H1 (cell line): ENCODE results near the gene SDSL. TPM values are rescaled to one million over a fixed set of nuclear protein-coding genes. Genes with fewer than 3 reads are reported as not detected.

Experiments used
- ASH2L ChIP-seq: fragments of 200-600, 300-600 bp; sonication (generic); IDR thresholded peaks from one replicate; pipeline ENCODE4 v1.7.1; 2017; ENCODE audit warnings: low read length
- EP300 ChIP-seq, 2 experiments: IDR thresholded peaks; 1 replicate in 1 of 2; 2 replicates in 1 of 2; pipeline ENCODE4 v1.6.1; 2011 to 2012; ENCODE audit warnings: low read depth in 2 of 2, low read length in 2 of 2, mild to moderate bottlenecking in 2 of 2, borderline replicate concordance in 1 of 2, inconsistent platforms in 1 of 2, moderate library complexity in 1 of 2
- EZH2 ChIP-seq: fragments of 200-600 bp; sonication (generic); IDR thresholded peaks from 2 replicates; pipeline ENCODE4 v1.7.1; 2012; ENCODE audit warnings: low read depth, mild to moderate bottlenecking, moderate library complexity, low read length, inconsistent platforms; ENCODE audit not compliant: severe bottlenecking
- JUND ChIP-seq: IDR thresholded peaks from 2 replicates; pipeline ENCODE4 v1.6.1; 2011; ENCODE audit warnings: mild to moderate bottlenecking, improper control_type of control experiment, low read length
- KDM1A ChIP-seq: fragments of 200-600, 300-600 bp; sonication (generic); IDR thresholded peaks from 2 replicates; pipeline ENCODE4 v1.7.1; 2016; ENCODE audit warnings: mild to moderate bottlenecking, low read length, borderline replicate concordance
- NRF1 ChIP-seq: IDR thresholded peaks from 2 replicates; pipeline ENCODE4 v1.6.1; 2011; ENCODE audit warnings: mild to moderate bottlenecking, low read depth, low read length, improper control_type of control experiment
- POU5F1 ChIP-seq: IDR thresholded peaks from 2 replicates; pipeline ENCODE4 v1.6.1; 2011; ENCODE audit warnings: low read depth, mild to moderate bottlenecking, low read length, moderate library complexity
- RFX5 ChIP-seq: IDR thresholded peaks from 2 replicates; pipeline ENCODE4 v1.6.1; 2011; ENCODE audit warnings: low read depth, low read length, improper control_type of control experiment, borderline replicate concordance
- RNF2 ChIP-seq: fragments of 200-900, 300-1000 bp; sonication (generic); IDR thresholded peaks from 2 replicates; pipeline ENCODE4 v1.7.1; 2016; ENCODE audit warnings: borderline replicate concordance, low read depth, mild to moderate bottlenecking, antibody characterized with exemption, low read length; ENCODE audit not compliant: poor library complexity, severe bottlenecking; ENCODE audit errors: missing control alignments
- SRF ChIP-seq: IDR thresholded peaks from 2 replicates; pipeline ENCODE4 v1.6.1; 2011; ENCODE audit warnings: mild to moderate bottlenecking, low read depth, low read length, moderate library complexity
- SUZ12 ChIP-seq: fragments of 200-600 bp; sonication (generic); IDR thresholded peaks from 2 replicates; pipeline ENCODE4 v1.6.1; 2012; ENCODE audit warnings: mild to moderate bottlenecking, inconsistent platforms, low read length, moderate library complexity, mixed read lengths
- TAF7 ChIP-seq: optimal IDR thresholded peaks from 2 replicates; pipeline ENCODE3; 2011; ENCODE audit warnings: low read depth, mild to moderate bottlenecking, inconsistent platforms, low read length, moderate library complexity, borderline replicate concordance
- polyA plus RNA-seq, 7 experiments: library from polyadenylated mRNA; depleted of rRNA in 3 of 7; stranded (reverse) in 5 of 7; unstranded in 2 of 7; fragments of >200 nt in 5 of 7; fragments of 200-250 nt in 2 of 7; gene quantifications; 1 replicate in 5 of 7; 2 replicates in 1 of 7; 4 replicates in 1 of 7; pipeline versions ENCODE4 v1.2.1 to v1.2.3, GENCODE V29; 2011 to 2013; ENCODE audit warnings: missing spikeins in 2 of 7, mixed read lengths in 2 of 7
- total RNA-seq: library from RNA; stranded (reverse); fragmentation: NEBNext Ultra II Directional; extraction: Animal tissue kit (Norgen Biotek cat#: 25700); gene quantifications from 2 replicates; pipeline ENCODE4 v1.2.1, GENCODE V29; 2021
- TF ChIP-seq, protein P1 (sequence below): IDR thresholded peaks from 2 replicates; pipeline ENCODE4 v1.6.1; 2011; ENCODE audit warnings: low read length, improper control_type of control experiment

The SDSL gene
- total and polyA plus RNA-seq, 2 of the 8 experiments (the other 6 are each of a cell fraction or from before 2014, with no cell fraction given) = 0.69 to 1.3 TPM

DNA sequence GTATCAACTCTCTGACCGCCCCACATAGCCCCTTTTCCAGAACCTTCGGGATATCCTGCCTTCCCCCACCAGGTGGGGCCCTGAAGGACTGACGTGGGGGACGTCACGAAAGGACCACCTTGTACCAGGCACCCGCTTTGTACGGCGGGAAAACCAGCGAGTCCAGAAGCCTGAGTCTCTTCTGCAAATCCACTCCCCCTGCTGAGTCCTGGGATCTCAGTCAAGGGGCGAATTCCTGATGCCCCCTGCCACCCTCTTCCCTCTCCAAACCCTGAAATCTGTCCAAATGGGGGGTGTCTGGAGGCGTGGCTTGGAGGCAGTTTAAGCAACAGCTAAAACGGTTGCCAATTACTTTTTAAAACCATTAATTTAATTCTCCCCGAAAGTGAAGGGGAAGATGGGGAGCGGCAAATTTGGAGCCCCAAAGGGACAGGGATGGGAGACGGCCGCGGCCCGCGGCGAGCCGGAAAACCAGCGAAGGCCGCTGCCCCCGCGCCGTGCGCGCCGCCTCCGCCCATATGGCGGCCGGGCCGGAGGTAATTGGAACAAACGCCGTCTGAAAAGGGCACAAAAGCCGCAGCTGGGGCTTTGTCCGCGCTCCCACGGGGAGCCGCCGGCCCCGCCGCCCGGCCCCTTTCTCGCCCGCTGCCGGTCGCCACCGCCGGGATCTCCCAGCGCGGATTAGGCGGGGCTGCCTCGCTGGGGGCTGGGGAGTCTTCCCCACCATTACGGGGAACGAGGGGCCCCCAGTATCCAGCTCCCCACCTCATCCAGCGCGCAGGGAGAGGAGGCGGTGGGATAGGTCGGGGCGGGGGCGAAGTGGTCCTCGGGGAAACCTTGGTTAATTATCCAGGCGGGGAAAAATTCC lies 42.9 kb downstream of the SDSL start (continued):
- TF ChIP-seq RFX5 (no peak), KDM1A (no peak), RNF2 (peak; percentile 4), JUND (no peak), TAF7 (no peak), EP300 (IDR thresholded peaks at IDR 0.05; ENCODE audit: borderline replicate concordance in 1 of 2, low read depth in 2 of 2, low read length in 2 of 2) (no peak), SRF (no peak), EZH2 (peak; percentile 22), SUZ12 (peak; percentile 5), ASH2L (no peak), POU5F1 (no peak), NRF1 (no peak)
- TF ChIP-seq, protein P1, sequence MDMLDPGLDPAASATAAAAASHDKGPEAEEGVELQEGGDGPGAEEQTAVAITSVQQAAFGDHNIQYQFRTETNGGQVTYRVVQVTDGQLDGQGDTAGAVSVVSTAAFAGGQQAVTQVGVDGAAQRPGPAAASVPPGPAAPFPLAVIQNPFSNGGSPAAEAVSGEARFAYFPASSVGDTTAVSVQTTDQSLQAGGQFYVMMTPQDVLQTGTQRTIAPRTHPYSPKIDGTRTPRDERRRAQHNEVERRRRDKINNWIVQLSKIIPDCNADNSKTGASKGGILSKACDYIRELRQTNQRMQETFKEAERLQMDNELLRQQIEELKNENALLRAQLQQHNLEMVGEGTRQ = no peak
